ENCODE results near the gene FBXW11. TPM values are rescaled to one million over a fixed set of nuclear protein-coding genes. Genes with fewer than 3 reads are reported as not detected.

FBXW11 gene
- total RNA-seq, 4 donors from 2014 or later = 22.8 to 44.8 (median 40.3) TPM

DNA sequence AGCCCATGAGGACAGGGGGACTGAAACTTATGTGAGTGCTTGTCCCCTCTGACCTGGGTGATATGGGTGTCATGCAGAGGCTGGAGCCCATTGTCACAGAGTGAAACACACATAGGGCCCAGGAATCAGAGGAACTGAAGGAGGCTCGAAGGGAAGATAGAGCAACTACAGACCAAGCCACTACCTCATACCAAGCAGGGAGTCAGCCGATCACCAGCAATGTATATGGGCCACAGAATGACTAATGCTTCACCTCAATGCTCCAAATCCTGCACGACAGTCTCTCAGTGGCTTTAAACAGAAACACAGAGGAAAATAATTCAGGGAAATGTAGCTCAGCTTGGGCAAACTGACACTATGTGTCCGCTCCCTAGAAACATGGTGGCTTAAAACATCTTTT is 8.9 kb upstream of the FBXW11 start:
- no peak overlapping the region for H3K4me3 ChIP-seq
- no peaks in the 10 kb centered on the region for H3K9me3 ChIP-seq
- WGBS, 2 donors (ENCODE audit: low coverage in 1 of 2) = 79 to 89% methylated on average over 3 to 4 of the region's 4 CpGs
- H3K36me3 ChIP-seq = no peaks in the 10 kb centered on the region
- in situ Hi-C loops (cut with MboI; ENCODE audit: low pct_ligation_motif_present in 1 of 4, low pct_unique_long_range_greater_than_20kb in 1 of 4, low sequenced_read_pairs in 3 of 4) = no loop called here
- intact Hi-C loops (cut with DNase I; ENCODE audit: low total_unique reads) = loop anchor here (2.0 kb wide), 1 partner anchor 29 kb away; no protein-coding TSS in a partner anchor
- TF ChIP-seq, protein P1, sequence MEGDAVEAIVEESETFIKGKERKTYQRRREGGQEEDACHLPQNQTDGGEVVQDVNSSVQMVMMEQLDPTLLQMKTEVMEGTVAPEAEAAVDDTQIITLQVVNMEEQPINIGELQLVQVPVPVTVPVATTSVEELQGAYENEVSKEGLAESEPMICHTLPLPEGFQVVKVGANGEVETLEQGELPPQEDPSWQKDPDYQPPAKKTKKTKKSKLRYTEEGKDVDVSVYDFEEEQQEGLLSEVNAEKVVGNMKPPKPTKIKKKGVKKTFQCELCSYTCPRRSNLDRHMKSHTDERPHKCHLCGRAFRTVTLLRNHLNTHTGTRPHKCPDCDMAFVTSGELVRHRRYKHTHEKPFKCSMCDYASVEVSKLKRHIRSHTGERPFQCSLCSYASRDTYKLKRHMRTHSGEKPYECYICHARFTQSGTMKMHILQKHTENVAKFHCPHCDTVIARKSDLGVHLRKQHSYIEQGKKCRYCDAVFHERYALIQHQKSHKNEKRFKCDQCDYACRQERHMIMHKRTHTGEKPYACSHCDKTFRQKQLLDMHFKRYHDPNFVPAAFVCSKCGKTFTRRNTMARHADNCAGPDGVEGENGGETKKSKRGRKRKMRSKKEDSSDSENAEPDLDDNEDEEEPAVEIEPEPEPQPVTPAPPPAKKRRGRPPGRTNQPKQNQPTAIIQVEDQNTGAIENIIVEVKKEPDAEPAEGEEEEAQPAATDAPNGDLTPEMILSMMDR (IDR thresholded peaks at IDR 0.05) = no peak
- no peak for TF ChIP-seq POLR2AphosphoS5 (IDR thresholded peaks at IDR 0.05)
- no peak for TF ChIP-seq POLR2A (IDR thresholded peaks at IDR 0.05)
- no peak for TF ChIP-seq EP300 (IDR thresholded peaks at IDR 0.05; ENCODE audit: low read depth)
- H3K27ac ChIP-seq = no peak overlapping the region
- H3K27me3 ChIP-seq = no peaks in the 10 kb centered on the region
- no peak for DNase-seq
- H3K4me1 ChIP-seq = no peaks in the 10 kb centered on the region

DNA sequence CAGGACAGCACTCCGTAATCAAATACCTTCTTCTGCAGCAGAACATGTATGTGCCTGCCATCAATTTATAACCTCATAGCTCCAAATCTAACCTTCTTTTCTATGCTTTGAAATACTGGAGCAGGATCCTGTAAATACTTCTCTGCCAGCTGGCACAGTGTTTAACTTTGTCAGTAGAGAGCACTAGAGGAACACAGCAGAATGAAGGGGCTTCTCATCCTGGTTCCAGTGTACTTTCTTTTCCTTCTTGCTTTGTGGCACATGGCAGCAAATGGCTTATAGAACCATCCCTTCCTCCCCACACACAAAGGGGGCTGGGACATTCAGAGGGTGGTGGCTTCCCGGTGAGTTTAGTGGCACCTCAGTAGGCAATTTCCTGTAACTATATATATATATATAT is 3.8 kb upstream of the FBXW11 start:
- 61 to 100% methylated on average over 1 to 2 of the region's 2 CpGs for WGBS, 2 donors (ENCODE audit: low coverage in 1 of 2)
- in situ Hi-C loops (cut with MboI; ENCODE audit: low pct_ligation_motif_present in 1 of 4, low pct_unique_long_range_greater_than_20kb in 1 of 4, low sequenced_read_pairs in 3 of 4) = no loop called here
- DNase-seq = no peak

DNA sequence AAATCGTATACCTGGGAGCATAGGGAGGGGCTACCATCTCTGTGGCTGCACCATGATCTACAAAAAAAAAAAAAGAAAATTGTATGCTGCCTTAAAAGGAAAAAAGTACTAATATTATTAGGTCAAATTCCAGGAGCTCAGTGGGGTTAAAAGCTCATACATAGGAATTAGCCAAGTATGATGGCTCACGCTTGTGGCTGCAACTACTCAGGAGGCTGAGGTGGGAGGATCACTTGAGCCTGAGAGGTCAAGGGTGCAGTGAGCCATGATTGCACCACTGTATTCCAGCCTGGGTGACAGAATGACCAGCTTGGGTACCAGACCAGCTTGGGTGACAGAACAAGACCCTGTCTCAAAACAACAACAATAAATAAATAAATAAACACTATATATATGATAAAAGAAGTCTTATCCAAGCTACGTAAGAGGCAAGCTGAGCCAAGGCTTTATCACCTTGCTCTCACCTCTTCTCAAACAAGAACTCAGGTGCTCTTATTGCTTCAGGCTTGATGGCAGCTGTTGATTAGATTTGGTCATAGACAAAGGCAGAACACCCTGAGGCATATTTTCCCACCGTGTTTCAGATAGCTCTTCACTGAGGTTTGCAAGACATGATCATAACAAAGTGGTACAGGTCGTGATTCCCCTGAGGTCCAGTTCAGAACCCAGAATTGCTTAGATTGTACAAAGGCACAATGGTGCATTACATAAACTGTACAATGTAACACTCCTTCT is 3.3 kb upstream of the FBXW11 start:
- Histone ChIP-seq H3K9me3 (no peaks in the 10 kb centered on the region), H3K4me1 (peaks cover 7 to 19% (median 16%) of the 10 kb centered on the region in 4 donors), H3K27me3 (no peaks in the 10 kb centered on the region), H3K36me3 (no peaks in the 10 kb centered on the region), H3K4me3 (no peak overlapping the region), H3K27ac (no peak overlapping the region)
- TF ChIP-seq EP300 (IDR thresholded peaks at IDR 0.05; ENCODE audit: low read depth) = no peak
- TF ChIP-seq, protein P1 (IDR thresholded peaks at IDR 0.05) = no peak
- no peak for TF ChIP-seq POLR2A (IDR thresholded peaks at IDR 0.05)
- no peak for TF ChIP-seq POLR2AphosphoS5 (IDR thresholded peaks at IDR 0.05)
- 82 to 97% methylated on average over 3 to 5 of the region's 5 CpGs for WGBS, 2 donors (ENCODE audit: low coverage in 1 of 2)
- DNase-seq = no peak
- in situ Hi-C loops (cut with MboI; ENCODE audit: low pct_ligation_motif_present in 1 of 4, low pct_unique_long_range_greater_than_20kb in 1 of 4, low sequenced_read_pairs in 3 of 4) = no loop called here
- intact Hi-C loops (cut with DNase I; ENCODE audit: low total_unique reads) = no loop called here

More for the DNA sequence above, 3.8 kb upstream of the FBXW11 start:
- no peaks in the 10 kb centered on the region for H3K9me3 ChIP-seq
- H3K36me3 ChIP-seq = no peaks in the 10 kb centered on the region
- intact Hi-C loops (cut with DNase I; ENCODE audit: low total_unique reads) = no loop called here
- TF ChIP-seq, protein P1 (IDR thresholded peaks at IDR 0.05) = no peak
- TF ChIP-seq POLR2AphosphoS5 (IDR thresholded peaks at IDR 0.05) = no peak
- TF ChIP-seq EP300 (IDR thresholded peaks at IDR 0.05; ENCODE audit: low read depth) = no peak
- no peak for TF ChIP-seq POLR2A (IDR thresholded peaks at IDR 0.05)
- H3K27me3 ChIP-seq = no peaks in the 10 kb centered on the region
- no peak overlapping the region for H3K27ac ChIP-seq
- H3K4me3 ChIP-seq = no peak overlapping the region
- peaks cover 3 to 13% (median 11%) of the 10 kb centered on the region in 4 donors for H3K4me1 ChIP-seq

DNA sequence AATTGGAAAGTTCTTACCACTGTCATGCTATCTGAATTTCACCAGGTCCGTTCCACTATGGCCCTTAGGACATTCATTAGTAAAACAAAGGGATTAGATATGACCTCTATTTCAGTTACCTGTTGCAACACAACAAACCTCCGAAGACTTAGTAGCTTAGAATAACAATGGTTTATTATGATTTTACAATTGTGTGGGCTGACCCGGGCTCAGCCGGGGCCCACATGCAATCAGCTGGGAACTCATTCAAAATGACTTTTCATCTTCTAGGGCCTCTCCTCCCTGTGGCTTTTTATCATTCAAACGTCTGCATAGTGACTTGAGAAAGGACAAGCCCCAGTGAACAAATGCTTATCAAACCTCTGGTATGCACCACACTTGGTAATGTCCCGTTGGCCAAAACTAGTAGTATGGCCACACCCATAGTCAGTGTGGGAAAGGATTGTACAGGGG is 2.3 kb upstream of the FBXW11 start:
- in situ Hi-C loops (cut with MboI; ENCODE audit: low pct_ligation_motif_present in 1 of 4, low pct_unique_long_range_greater_than_20kb in 1 of 4, low sequenced_read_pairs in 3 of 4) = no loop called here
- no peak for DNase-seq
- Histone ChIP-seq H3K36me3 (no peaks in the 10 kb centered on the region), H3K27me3 (no peaks in the 10 kb centered on the region), H3K4me3 (no peak overlapping the region), H3K27ac (no peak overlapping the region), H3K9me3 (no peaks in the 10 kb centered on the region), H3K4me1 (peaks cover 12 to 29% (median 26%) of the 10 kb centered on the region in 4 donors)
- intact Hi-C loops (cut with DNase I; ENCODE audit: low total_unique reads) = no loop called here
- WGBS, 2 donors (ENCODE audit: low coverage in 1 of 2) = 48% methylated on average over 6 of the region's 6 CpGs; no CpG with 5 or more reads in 1 of the 2 donors
- TF ChIP-seq, protein P1 (IDR thresholded peaks at IDR 0.05) = no peak
- no peak for TF ChIP-seq EP300 (IDR thresholded peaks at IDR 0.05; ENCODE audit: low read depth)
- no peak for TF ChIP-seq POLR2AphosphoS5 (IDR thresholded peaks at IDR 0.05)
- TF ChIP-seq POLR2A (IDR thresholded peaks at IDR 0.05) = no peak

All from transverse colon (tissue), 4 donors.